Tibial artery (tissue), 4 donors: Measurements from ENCODE around the gene GRIN2C.

Source experiments
- DNase-seq, 2 donors: peaks; one replicate each; pipeline ENCODE4 v3.0.0-alpha.2; 2019
- H3K27ac ChIP-seq, 2 donors: fragments of 200-600 bp; sonication (generic) in 1 of 2; 1 replicate in 1 of 2; 2 replicates in 1 of 2; pipeline ENCODE4 v1.5.1; 2018 to 2019; ENCODE audit warnings: mild to moderate bottlenecking in 1 of 2
- H3K27me3 ChIP-seq, 2 donors: fragments of 200-600 bp; sonication (generic) in 1 of 2; one replicate each; pipeline versions ENCODE4 v1.5.1 to v1.6.0; 2016 to 2019
- H3K36me3 ChIP-seq, 3 donors: fragments of 200-600 bp; sonication (generic) in 2 of 3; one replicate each; pipeline ENCODE4 v1.5.1; 2016 to 2019; ENCODE audit warnings: mild to moderate bottlenecking in 2 of 3
- H3K4me1 ChIP-seq, 4 donors: fragments of 200-600 bp; sonication (generic) in 2 of 4; 1 replicate in 3 of 4; 2 replicates in 1 of 4; pipeline ENCODE4 v1.5.1; 2016 to 2019
- H3K4me3 ChIP-seq, 2 donors: fragments of 200-600 bp; sonication (generic) in 1 of 2; 1 replicate in 1 of 2; 2 replicates in 1 of 2; pipeline ENCODE4 v1.5.1; 2018 to 2019; ENCODE audit warnings: mild to moderate bottlenecking in 2 of 2
- H3K9me3 ChIP-seq, 3 donors: fragments of 200-600 bp; sonication (generic) in 1 of 3; one replicate each; pipeline ENCODE4 v1.5.1; 2016 to 2019
- CTCF ChIP-seq, 2 experiments: fragments of 200-600 bp in 1 of 2; fragments of 450-650 bp in 1 of 2; IDR thresholded peaks; one replicate each; pipeline ENCODE4 v1.5.1; 2017 to 2019; ENCODE audit warnings: antibody characterized with exemption in 2 of 2, mild to moderate bottlenecking in 1 of 2, moderate library complexity in 1 of 2
- intact Hi-C: fragments of 100-400 bp; cut with DNase I; formaldehyde crosslinking; loops from one replicate; pipeline ENCODE4 v1.15.0; 2023; ENCODE audit warnings: low total_unique reads

Gene GRIN2C

GRCh38 chr17:74858672-74859458 is 820 bp downstream of the GRIN2C start:
- Histone ChIP-seq H3K27me3 (peaks cover 3 to 94% of the 10 kb centered on the region in 2 donors), H3K4me3 (no peak overlapping the region), H3K4me1 (peaks cover 0 to 35% (median 25%) of the 10 kb centered on the region in 4 donors), H3K36me3 (no peaks in the 10 kb centered on the region), H3K27ac (no peak overlapping the region), H3K9me3 (no peaks in the 10 kb centered on the region)
- intact Hi-C loops, result no loop called here
- DNase-seq, result no peak
- TF ChIP-seq CTCF (IDR thresholded peaks at IDR 0.05), result no peak

- Histone ChIP-seq H3K4me1 (peaks cover 0 to 33% (median 25%) of the 10 kb centered on the region in 4 donors), H3K9me3 (no peaks in the 10 kb centered on the region), H3K27me3 (peaks cover 3 to 94% of the 10 kb centered on the region in 2 donors), H3K27ac (no peak overlapping the region), H3K4me3 (no peak overlapping the region), H3K36me3 (no peaks in the 10 kb centered on the region)
- DNase-seq, result no peak
- TF ChIP-seq CTCF (IDR thresholded peaks at IDR 0.05), result no peak
- intact Hi-C loops, result no loop called here
Observed at GRCh38 chr17:74857191-74857590, 2.5 kb downstream of the GRIN2C start.

- DNase-seq, result no peak
- TF ChIP-seq CTCF (IDR thresholded peaks at IDR 0.05), result no peak
- H3K27ac ChIP-seq, result no peak overlapping the region
- no peaks in the 10 kb centered on the region for H3K9me3 ChIP-seq
- H3K27me3 ChIP-seq, result peaks cover 2 to 95% of the 10 kb centered on the region in 2 donors
- no peaks in the 10 kb centered on the region for H3K36me3 ChIP-seq
- H3K4me3 ChIP-seq, result no peak overlapping the region
- intact Hi-C loops, result no loop called here
- peaks cover 0 to 28% (median 15%) of the 10 kb centered on the region in 4 donors for H3K4me1 ChIP-seq
Observed at GRCh38 chr17:74856112-74856511, 3.6 kb downstream of the GRIN2C start.

DNA sequence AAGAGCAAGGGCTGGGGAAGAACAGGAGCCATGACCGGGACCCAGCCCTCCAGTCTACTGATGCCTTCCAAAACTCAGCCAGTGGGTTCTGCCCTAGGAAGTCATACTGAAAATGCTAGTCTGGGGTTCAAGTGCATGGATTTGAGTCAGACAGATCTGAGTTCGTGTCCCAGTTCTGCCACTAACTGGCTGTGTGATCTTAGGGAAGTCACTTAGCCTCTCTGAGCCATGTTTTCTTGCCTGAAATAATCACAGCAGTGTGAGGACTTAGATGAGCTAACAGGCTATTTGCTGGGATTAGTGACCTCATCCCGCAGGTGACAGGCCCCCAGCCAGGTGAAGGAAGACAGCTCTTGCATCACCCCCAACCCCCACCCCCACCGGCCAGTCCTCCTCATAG is 4.4 kb downstream of the GRIN2C start:
- intact Hi-C loops, result no loop called here
- H3K4me1 ChIP-seq, result peaks cover 0 to 21% (median 8%) of the 10 kb centered on the region in 4 donors
- no peak for DNase-seq
- H3K36me3 ChIP-seq, result no peaks in the 10 kb centered on the region
- no peak for TF ChIP-seq CTCF (IDR thresholded peaks at IDR 0.05)
- H3K27me3 ChIP-seq, result peaks cover 0 to 95% of the 10 kb centered on the region in 2 donors
- no peak overlapping the region for H3K4me3 ChIP-seq
- no peaks in the 10 kb centered on the region for H3K9me3 ChIP-seq
- H3K27ac ChIP-seq, result no peak overlapping the region

DNA sequence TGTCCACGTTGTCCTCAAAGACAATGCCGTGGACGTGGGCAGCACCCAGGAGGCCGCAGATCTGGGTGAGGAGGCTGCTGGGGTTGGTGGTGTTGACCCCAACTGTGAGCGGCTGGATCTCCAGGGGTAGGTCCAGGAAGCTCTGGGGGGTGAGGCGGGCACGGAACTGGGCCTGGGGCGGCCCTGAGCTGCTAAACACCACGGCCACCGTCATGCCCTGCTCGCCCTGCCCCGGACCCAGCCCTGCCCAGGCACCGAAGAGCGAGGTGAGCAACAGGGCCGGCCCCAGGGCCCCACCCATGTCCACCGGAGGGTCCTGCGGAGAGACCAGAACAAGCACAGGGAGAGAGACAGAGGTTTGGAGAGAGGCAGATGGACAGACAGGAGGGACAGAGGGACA is 4.9 kb downstream of the GRIN2C start:
- DNase-seq, result no peak
- no peak for TF ChIP-seq CTCF (IDR thresholded peaks at IDR 0.05)
- Histone ChIP-seq H3K27me3 (peaks cover 0 to 95% of the 10 kb centered on the region in 2 donors), H3K4me3 (no peak overlapping the region), H3K9me3 (no peaks in the 10 kb centered on the region), H3K27ac (no peak overlapping the region), H3K36me3 (no peaks in the 10 kb centered on the region), H3K4me1 (peaks cover 0 to 15% (median 4%) of the 10 kb centered on the region in 4 donors)
- intact Hi-C loops, result no loop called here
